GM19099 (cell line): ENCODE measurements around the gene TNFSF4.

Source experiments
- POLR2A ChIP-seq: IDR thresholded peaks from 3 replicates; pipeline ENCODE4 v1.6.1; 2011; ENCODE audit warnings: low read depth; ENCODE audit not compliant: insufficient read length; ENCODE audit errors: extremely low read depth

TNFSF4 gene

DNA sequence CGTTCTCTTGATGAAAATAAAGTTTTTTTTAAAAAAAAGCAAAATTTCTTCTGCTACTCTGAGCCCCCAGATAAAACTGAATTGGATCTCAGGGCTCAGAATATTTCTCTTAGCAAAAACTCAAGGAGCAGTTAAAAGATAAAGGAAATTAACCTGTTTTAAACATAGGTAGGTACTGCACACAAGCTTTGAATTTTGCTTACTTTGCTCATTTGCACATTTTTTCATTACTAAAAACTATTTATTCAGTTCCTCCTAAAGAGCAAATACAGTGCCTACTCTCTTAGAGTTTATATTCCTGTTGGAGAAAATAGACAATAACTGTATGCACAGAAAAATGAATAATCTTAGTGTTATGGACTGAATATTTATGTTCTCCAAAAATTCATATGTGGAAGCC, 13.0 kb upstream of the TNFSF4 start:
- TF ChIP-seq POLR2A = no peak

GRCh38 chr1:173213665-173214064, 6.5 kb upstream of the TNFSF4 start:
- TF ChIP-seq POLR2A = no peak

DNA sequence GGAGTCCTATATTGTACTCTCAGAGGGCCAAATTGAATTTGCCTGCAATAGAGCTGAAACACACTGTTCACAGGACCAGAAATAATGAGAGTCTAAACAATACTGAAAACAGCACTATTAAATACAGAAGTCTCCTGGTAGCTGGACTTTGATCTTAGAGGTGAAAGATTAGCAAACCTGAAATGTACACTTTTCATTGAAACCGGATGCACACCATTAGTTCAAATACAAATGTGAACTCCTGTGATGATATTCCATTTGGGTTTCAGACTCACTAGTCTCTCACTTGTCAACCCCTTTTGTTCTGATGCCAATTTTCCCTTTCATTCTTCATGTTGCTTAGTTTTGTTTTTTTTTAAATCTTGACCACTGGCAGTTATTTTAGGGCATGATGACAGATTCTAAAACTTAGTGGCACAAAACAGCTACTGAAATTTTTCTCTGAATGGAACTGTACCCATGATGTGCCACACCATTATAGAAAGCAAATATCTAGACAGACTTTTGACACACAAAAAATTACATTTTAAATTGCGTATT, 5.9 kb upstream of the TNFSF4 start:
- TF ChIP-seq POLR2A = no peak

DNA sequence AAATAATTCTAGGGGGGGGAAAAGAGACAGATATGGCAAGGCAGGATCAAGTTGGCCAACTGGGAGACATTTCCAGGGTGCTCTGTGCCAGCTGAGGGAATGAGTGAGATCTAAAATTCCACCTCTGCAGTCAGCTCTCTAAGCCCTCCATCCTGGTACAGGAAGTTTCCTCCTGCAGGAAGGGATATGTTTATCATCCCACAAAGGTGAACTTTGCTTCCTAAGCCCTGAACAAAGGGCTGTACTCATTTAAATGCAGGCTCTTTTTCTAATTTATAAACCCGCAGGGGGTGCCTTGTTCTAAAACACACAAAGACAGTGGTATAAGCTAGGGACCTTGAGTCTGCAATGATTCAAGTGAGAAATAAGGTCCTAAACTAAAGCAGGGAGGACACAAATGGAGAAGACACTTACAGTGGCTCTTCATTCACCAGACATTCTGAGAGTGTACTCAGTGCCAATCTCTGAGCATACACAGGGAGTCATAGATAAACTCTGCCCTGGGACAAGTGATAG, 3.6 kb upstream of the TNFSF4 start:
- no peak for TF ChIP-seq POLR2A

DNA sequence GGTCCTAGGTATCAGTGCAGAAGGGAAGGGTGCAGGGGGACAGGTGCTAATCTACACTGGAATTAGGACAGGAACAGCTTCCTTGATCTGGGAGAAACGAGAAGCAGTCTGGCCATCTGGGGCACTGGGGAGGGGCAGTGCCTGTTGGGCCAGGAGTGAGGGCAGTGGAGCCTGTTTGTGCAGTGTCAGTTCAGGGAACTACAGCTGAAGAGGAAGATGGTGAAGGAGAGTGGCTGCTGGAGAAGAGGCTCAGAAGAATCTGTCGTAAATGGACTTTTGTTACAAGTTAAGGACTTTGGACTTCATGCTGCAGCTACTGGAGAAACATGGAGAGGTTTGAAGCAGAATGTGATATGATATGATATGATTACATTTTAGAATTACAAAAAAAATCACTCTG, 3.2 kb upstream of the TNFSF4 start:
- TF ChIP-seq POLR2A = no peak

DNA sequence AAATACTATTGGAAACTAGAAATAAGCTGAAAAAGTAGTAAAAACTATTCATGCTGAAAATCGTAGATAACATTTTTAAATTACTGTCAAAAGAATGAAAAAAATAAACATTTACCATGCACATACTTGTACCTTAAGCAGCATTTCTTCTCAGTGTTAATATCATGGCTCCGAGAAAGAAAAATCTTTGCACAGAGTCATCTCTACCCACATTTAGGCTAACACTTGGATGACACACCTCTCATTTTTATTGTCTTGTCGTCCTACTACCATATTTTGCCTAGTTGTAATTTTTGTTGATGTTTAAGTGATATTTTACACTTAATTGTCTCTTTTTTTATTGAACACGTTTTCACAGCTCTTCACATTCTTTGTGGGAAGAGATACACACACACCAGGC, 1.7 kb upstream of the TNFSF4 start:
- no peak for TF ChIP-seq POLR2A

GRCh38 chr1:173208146-173208545, 1.0 kb upstream of the TNFSF4 start:
- TF ChIP-seq POLR2A = no peak

DNA sequence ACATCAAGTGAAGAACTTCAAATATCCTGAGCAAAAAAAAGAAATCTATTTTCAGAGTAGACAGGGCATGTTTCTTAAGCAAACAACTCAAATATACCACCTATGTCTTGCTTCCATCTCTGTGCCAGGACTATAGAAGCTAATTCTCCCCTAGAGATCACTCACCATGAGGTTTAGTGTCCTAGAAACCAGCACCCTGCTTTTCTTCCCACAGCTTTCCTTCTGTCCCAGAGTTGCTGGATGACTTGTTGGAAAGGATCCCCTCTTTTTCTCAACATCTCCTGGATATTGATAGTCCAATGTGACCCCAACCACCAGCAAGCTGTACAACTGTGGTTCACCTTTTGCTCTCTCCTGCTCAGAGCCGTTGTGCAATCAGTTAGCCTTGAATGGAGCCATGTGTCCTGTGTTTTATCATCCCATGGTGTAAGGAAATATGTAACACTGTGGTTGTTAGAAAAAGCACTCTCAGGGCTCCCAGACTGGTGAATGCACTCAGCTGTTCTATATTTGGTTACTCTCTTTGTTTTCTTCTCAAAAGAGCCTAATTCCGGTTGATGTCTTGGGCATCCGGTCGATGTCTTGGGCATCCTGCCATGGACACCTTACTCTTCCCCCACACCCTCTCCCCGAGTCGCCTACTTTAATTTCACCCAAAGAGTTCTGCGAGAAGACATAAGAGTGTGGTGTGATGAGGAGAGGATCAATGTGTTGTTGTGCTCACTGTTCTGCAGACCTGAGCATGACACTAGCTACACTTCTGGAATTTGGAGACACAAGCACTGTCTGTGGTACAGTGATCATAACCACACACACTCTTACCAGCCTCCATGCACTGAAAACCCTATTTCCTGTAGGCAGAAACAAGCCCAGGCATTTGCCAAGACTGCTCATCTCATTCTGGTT, 1.7 kb downstream of the TNFSF4 start:
- TF ChIP-seq POLR2A = no peak

- TF ChIP-seq POLR2A = no peak
Measured at GRCh38 chr1:173204693-173205092, 2.4 kb downstream of the TNFSF4 start.

GRCh38 chr1:173202424-173203145, 4.5 kb downstream of the TNFSF4 start:
- no peak for TF ChIP-seq POLR2A

GRCh38 chr1:173201969-173202368, 5.2 kb downstream of the TNFSF4 start:
- no peak for TF ChIP-seq POLR2A

- no peak for TF ChIP-seq POLR2A
Measured at GRCh38 chr1:173195596-173196088, 11.5 kb downstream of the TNFSF4 start.

DNA sequence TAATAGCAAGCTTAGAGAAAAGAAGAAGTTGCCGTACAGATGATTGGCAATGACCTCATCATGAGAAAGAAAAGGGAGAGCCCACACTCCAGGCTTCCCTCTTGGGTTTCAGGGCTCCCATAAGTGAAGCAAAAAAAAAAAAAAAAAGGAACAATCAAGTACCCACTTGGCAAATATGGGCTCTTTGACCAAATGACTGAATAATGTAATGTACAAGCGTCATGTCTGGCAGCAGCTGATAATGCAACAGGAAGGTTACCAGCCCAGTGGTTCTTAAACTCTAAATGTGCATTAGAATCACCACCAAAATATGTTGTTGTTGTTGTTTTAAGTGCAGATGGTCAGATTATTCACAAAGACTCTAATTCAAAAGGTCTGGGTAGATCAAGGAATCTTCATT, 13.5 kb downstream of the TNFSF4 start:
- no peak for TF ChIP-seq POLR2A

GRCh38 chr1:173191011-173191705, 16.0 kb downstream of the TNFSF4 start:
- TF ChIP-seq POLR2A = no peak

GRCh38 chr1:173190101-173190936, 16.8 kb downstream of the TNFSF4 start:
- no peak for TF ChIP-seq POLR2A
